ENCODE measurements around the gene ZNF516. TPM values are rescaled to one million over a fixed set of nuclear protein-coding genes. Genes with fewer than 3 reads are reported as not detected.

The ZNF516 gene
- polyA plus RNA-seq, 2 of the 4 experiments (the other 2 are of a cell fraction), result 3.9 to 4.9 TPM

DNA sequence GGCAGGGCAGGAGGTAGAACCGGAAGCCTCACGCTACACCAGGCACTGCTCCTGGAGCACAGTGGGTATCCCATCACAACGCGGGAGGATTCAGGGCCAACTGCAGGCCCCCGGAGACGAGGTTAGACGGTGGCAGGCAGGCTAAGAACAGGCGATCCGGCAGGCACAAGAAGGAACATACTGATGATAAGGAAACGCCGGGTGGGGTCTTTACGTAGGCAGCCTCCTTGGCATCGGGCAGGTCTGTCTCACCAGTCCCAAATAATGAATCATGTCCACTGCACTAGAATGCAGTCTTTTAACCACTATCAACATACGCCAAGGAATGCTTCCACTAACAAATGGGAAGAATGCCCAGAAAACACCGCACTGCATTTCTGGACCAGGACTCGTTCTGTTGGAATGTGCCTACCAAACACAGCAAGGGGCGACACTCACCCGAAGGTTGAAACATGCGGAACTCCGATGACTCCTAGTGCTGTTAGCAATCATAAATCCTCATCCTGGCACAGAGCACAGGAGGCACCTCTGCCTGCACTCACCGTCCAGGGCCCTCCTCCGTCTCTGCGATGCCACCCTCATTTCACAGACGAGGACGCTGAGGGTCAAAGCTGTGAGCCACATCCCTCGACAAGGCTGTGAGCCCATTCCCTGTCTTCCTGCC, 35.2 kb downstream of the ZNF516 start:
- WGBS (ENCODE audit: missing lambda C conversion rate), result 19% methylated on average over 23 of the region's 26 CpGs
- Histone ChIP-seq H3K4me2 (peak overlapping the region; percentile 68), H3K4me3 (no peak overlapping the region), H3K4me1 (peaks cover 21% of the 10 kb centered on the region), H3K9me3 (no peaks in the 10 kb centered on the region), H3K27ac (peak overlapping the region; percentile 84 to 91)
- TF ChIP-seq RCOR1 (IDR thresholded peaks at IDR 0.05; ENCODE audit: low read depth, low read length), result no peak
- TF ChIP-seq JUN (IDR thresholded peaks at IDR 0.05), result 0 out of 5 replicates have a peak, but pooled peaks of 1 of the 2 experiments have one; percentile 32
- peak in 1 of 2 experiments; percentile 37; a peak in 2 of 5 replicates for TF ChIP-seq RAD21 (conservative IDR thresholded peaks at IDR 0.05 in 1 of 2, IDR thresholded peaks at IDR 0.05 in 1 of 2)
- TF ChIP-seq, protein P1, sequence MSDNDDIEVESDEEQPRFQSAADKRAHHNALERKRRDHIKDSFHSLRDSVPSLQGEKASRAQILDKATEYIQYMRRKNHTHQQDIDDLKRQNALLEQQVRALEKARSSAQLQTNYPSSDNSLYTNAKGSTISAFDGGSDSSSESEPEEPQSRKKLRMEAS (IDR thresholded peaks at IDR 0.05), result peak; percentile 56
- peak; percentile 42 for TF ChIP-seq JUNB (IDR thresholded peaks at IDR 0.05)
- peak; percentile 44; the same call in 1 of the 2 replicates for TF ChIP-seq GATA3 (IDR thresholded peaks at IDR 0.05; ENCODE audit: borderline replicate concordance)
- no peak for TF ChIP-seq HEYL (CRISPR knock-in tag; IDR thresholded peaks at IDR 0.05)
- no peak for TF ChIP-seq ESRRA (IDR thresholded peaks at IDR 0.05; ENCODE audit: borderline replicate concordance, low read length)
- 0 out of 2 replicates have a peak, but pooled peaks have one; percentile 18 for TF ChIP-seq FOSL2 (IDR thresholded peaks at IDR 0.05)
- TF ChIP-seq FOSL2 (CRISPR knock-in tag; IDR thresholded peaks at IDR 0.05), result peak; percentile 71
- peak in 1 of 2 experiments; percentile 60; a peak in 1 of 5 replicates for TF ChIP-seq EP300 (IDR thresholded peaks at IDR 0.05)
- ChIA-PET CTCF (interaction anchor here (0.8 to 1.6 kb wide), 3 partner anchors 17 to 227 kb away, joined by 3 to 6 read pairs (median 4); no protein-coding TSS in a partner anchor), POLR2A (no interaction called here)
- ATAC-seq (peak; percentile 96 to 97), DNase-seq (ENCODE audit: low read depth in 1 of 2, low spot score in 1 of 2) (peak; percentile 69 to 81), FAIRE-seq (no peak)

DNA sequence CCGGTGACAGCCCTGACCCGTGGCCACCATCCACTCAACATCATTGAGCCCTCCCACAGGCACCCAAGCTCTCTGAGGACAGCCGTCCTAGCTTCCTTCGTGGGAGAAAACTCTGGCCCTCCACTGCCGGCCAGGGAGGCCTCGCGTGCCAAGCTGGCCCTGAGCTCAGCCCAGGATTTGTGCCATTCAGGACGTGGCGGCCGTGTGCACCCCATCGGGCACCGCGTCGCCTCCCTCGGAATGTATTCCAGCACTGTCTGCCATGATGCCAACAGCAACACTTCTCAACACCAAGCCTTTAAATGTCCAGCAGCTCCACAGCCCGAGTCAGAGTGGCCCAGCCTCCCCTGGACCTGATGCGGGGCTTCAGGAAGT, 35.7 kb downstream of the ZNF516 start:
- Histone ChIP-seq H3K4me1 (peaks cover 26% of the 10 kb centered on the region), H3K4me3 (no peak overlapping the region), H3K4me2 (peak overlapping the region; percentile 68), H3K27ac (peak overlapping the region; percentile 84 to 91), H3K9me3 (no peaks in the 10 kb centered on the region)
- TF ChIP-seq EP300 (IDR thresholded peaks at IDR 0.05) (no peak), ZC3H11A (IDR thresholded peaks at IDR 0.05) (no peak), BHLHE40 (IDR thresholded peaks at IDR 0.05; ENCODE audit: low read depth, low read length) (no peak), FOXS1 (CRISPR knock-in tag; IDR thresholded peaks at IDR 0.05) (no peak), MYC (IDR thresholded peaks at IDR 0.05; ENCODE audit: borderline replicate concordance, low read length) (no peak), SREBF2 (IDR thresholded peaks at IDR 0.05) (no peak), RNF2 (IDR thresholded peaks at IDR 0.05; ENCODE audit: borderline replicate concordance, low read depth) (no peak), HOXB13 (CRISPR knock-in tag; IDR thresholded peaks at IDR 0.05; ENCODE audit: low read depth) (no peak), GATA3 (IDR thresholded peaks at IDR 0.05; ENCODE audit: borderline replicate concordance) (no peak), TFCP2L1 (CRISPR knock-in tag; IDR thresholded peaks at IDR 0.05) (no peak), PHF8 (IDR thresholded peaks at IDR 0.05; ENCODE audit: borderline replicate concordance, low read depth) (no peak)
- TF ChIP-seq, protein P2, sequence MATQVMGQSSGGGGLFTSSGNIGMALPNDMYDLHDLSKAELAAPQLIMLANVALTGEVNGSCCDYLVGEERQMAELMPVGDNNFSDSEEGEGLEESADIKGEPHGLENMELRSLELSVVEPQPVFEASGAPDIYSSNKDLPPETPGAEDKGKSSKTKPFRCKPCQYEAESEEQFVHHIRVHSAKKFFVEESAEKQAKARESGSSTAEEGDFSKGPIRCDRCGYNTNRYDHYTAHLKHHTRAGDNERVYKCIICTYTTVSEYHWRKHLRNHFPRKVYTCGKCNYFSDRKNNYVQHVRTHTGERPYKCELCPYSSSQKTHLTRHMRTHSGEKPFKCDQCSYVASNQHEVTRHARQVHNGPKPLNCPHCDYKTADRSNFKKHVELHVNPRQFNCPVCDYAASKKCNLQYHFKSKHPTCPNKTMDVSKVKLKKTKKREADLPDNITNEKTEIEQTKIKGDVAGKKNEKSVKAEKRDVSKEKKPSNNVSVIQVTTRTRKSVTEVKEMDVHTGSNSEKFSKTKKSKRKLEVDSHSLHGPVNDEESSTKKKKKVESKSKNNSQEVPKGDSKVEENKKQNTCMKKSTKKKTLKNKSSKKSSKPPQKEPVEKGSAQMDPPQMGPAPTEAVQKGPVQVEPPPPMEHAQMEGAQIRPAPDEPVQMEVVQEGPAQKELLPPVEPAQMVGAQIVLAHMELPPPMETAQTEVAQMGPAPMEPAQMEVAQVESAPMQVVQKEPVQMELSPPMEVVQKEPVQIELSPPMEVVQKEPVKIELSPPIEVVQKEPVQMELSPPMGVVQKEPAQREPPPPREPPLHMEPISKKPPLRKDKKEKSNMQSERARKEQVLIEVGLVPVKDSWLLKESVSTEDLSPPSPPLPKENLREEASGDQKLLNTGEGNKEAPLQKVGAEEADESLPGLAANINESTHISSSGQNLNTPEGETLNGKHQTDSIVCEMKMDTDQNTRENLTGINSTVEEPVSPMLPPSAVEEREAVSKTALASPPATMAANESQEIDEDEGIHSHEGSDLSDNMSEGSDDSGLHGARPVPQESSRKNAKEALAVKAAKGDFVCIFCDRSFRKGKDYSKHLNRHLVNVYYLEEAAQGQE (IDR thresholded peaks at IDR 0.05), result no peak
- 42% methylated on average over 2 of the region's 17 CpGs for WGBS (ENCODE audit: missing lambda C conversion rate)
- no peak for DNase-seq (ENCODE audit: low read depth in 1 of 2, low spot score in 1 of 2)
- no peak for FAIRE-seq
- POLR2A ChIA-PET, result no interaction called here
- CTCF ChIA-PET, result interaction anchor here (0.8 to 1.6 kb wide), 2 partner anchors 16 to 228 kb away, joined by 4 to 6 read pairs; no protein-coding TSS in a partner anchor
- ATAC-seq, result no peak

All from A549 (cell line).